Astrocyte (in vitro differentiated cells and primary cell): ENCODE data around the gene SCFD1. TPM values are rescaled to one million over a fixed set of nuclear protein-coding genes. Genes with fewer than 3 reads are reported as not detected.

Source experiments
- DNase-seq: peaks from one replicate; pipeline ENCODE4 v3.0.0-alpha.2; 2010; ENCODE audit warnings: low read depth
- FAIRE-seq: peaks from 2 replicates; lab custom pipeline; 2011; peaks lifted over from hg19 to GRCh38; lab: Jason Lieb, UNC
- H2AFZ ChIP-seq: 2 replicates; pipeline ENCODE4 v1.6.0; 2012; ENCODE audit warnings: low read depth, low read length, inconsistent platforms
- H3K27ac ChIP-seq: 2 replicates; pipeline ENCODE4 v1.5.1; 2011; ENCODE audit warnings: low read depth, low read length, inconsistent platforms
- H3K27me3 ChIP-seq: 2 replicates; pipeline ENCODE4 v1.6.0; 2011; ENCODE audit warnings: low read length, inconsistent platforms; ENCODE audit not compliant: insufficient read depth
- H3K36me3 ChIP-seq: 2 replicates; pipeline ENCODE4 v1.5.1; 2011; ENCODE audit warnings: low read length, inconsistent platforms; ENCODE audit not compliant: insufficient read depth
- H3K4me1 ChIP-seq: 2 replicates; pipeline ENCODE4 v1.5.1; 2011; ENCODE audit warnings: low read length, inconsistent platforms; ENCODE audit not compliant: insufficient read depth
- H3K4me2 ChIP-seq: 2 replicates; pipeline ENCODE4 v1.6.0; 2012; ENCODE audit warnings: low read length, inconsistent platforms
- H3K4me3 ChIP-seq: 2 replicates; pipeline ENCODE4 v1.5.1; 2011; ENCODE audit warnings: low read depth, mild to moderate bottlenecking, low read length, inconsistent platforms; ENCODE audit not compliant: insufficient read depth
- H3K79me2 ChIP-seq: 2 replicates; pipeline ENCODE4 v1.6.0; 2012; ENCODE audit warnings: mild to moderate bottlenecking, low read length, inconsistent platforms; ENCODE audit not compliant: insufficient read depth
- H3K9ac ChIP-seq: 2 replicates; pipeline ENCODE4 v1.6.0; 2012; ENCODE audit warnings: mild to moderate bottlenecking, low read length, inconsistent platforms
- H3K9me3 ChIP-seq: 2 replicates; pipeline ENCODE4 v1.5.1; 2012; ENCODE audit warnings: low read depth, mild to moderate bottlenecking, low read length, inconsistent platforms; ENCODE audit not compliant: insufficient read depth
- H4K20me1 ChIP-seq: 2 replicates; pipeline ENCODE4 v1.6.0; 2012; ENCODE audit warnings: low read length, inconsistent platforms; ENCODE audit not compliant: insufficient read depth
- H3K27ac Mint-ChIP-seq: one replicate; pipeline ENCODE4 v1.8.0; 2021; ENCODE audit warnings: mild to moderate bottlenecking, mixed read lengths; ENCODE audit not compliant: unreplicated experiment
- H3K27me3 Mint-ChIP-seq: one replicate; pipeline ENCODE4 v1.8.0; 2021; ENCODE audit warnings: low read depth, mixed read lengths; ENCODE audit not compliant: unreplicated experiment
- H3K36me3 Mint-ChIP-seq: one replicate; pipeline ENCODE4 v1.8.0; 2021; ENCODE audit warnings: low read depth, mixed read lengths; ENCODE audit not compliant: unreplicated experiment
- H3K4me1 Mint-ChIP-seq: one replicate; pipeline ENCODE4 v1.8.0; 2021; ENCODE audit warnings: low read depth, mixed read lengths; ENCODE audit not compliant: unreplicated experiment
- H3K4me3 Mint-ChIP-seq: one replicate; pipeline ENCODE4 v1.8.0; 2021; ENCODE audit warnings: mild to moderate bottlenecking, moderate library complexity, mixed read lengths; ENCODE audit not compliant: unreplicated experiment
- H3K9me3 Mint-ChIP-seq: one replicate; pipeline ENCODE4 v1.8.0; 2021; ENCODE audit warnings: mild to moderate bottlenecking, mixed read lengths; ENCODE audit not compliant: unreplicated experiment
- EZH2 ChIP-seq: IDR thresholded peaks from 2 replicates; pipeline ENCODE4 v1.6.1; 2012; ENCODE audit warnings: mild to moderate bottlenecking, low read length, inconsistent platforms; ENCODE audit not compliant: insufficient read depth
- total RNA-seq: library from RNA; stranded (reverse); gene quantifications from 2 replicates; pipeline ENCODE4 v1.2.1, GENCODE V29; 2021
- TF ChIP-seq, protein P1 (sequence below): IDR thresholded peaks from 2 replicates; pipeline ENCODE4 v1.5.1; 2011; ENCODE audit warnings: low read depth, mild to moderate bottlenecking, inconsistent platforms, low read length, moderate library complexity; ENCODE audit not compliant: insufficient read depth

SCFD1 gene
- total RNA-seq, 1 donor from 2014 or later, result 82.2 TPM

DNA sequence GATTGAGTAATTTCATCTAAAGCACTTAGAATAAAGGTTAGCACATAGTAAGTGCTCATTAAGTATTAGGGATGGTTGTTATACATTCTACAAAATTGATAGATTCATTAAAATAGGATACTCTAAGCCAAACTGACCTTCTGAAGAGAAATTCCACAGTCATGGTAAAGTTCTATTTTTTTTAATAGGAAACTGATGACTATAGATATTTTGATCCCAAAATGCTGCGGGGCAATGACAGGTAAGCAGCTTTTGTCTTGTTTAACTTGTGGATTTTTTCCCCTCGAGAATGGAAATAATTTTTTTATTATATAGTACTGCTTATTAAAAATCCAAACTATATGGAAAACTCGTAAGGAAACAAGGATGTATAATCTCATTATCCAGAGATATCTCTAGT is 97.0 kb downstream of the SCFD1 start:
- H3K27ac Mint-ChIP-seq, result no peak overlapping the region
- H3K4me3 ChIP-seq, result no peak overlapping the region
- H3K36me3 Mint-ChIP-seq, result peaks cover 6% of the 10 kb centered on the region
- H2AFZ ChIP-seq, result no peak overlapping the region
- H3K27ac ChIP-seq, result no peak overlapping the region
- H3K4me1 Mint-ChIP-seq, result no peaks in the 10 kb centered on the region
- FAIRE-seq (no peak), DNase-seq (no peak)
- TF ChIP-seq EZH2, result no peak
- TF ChIP-seq, protein P1, sequence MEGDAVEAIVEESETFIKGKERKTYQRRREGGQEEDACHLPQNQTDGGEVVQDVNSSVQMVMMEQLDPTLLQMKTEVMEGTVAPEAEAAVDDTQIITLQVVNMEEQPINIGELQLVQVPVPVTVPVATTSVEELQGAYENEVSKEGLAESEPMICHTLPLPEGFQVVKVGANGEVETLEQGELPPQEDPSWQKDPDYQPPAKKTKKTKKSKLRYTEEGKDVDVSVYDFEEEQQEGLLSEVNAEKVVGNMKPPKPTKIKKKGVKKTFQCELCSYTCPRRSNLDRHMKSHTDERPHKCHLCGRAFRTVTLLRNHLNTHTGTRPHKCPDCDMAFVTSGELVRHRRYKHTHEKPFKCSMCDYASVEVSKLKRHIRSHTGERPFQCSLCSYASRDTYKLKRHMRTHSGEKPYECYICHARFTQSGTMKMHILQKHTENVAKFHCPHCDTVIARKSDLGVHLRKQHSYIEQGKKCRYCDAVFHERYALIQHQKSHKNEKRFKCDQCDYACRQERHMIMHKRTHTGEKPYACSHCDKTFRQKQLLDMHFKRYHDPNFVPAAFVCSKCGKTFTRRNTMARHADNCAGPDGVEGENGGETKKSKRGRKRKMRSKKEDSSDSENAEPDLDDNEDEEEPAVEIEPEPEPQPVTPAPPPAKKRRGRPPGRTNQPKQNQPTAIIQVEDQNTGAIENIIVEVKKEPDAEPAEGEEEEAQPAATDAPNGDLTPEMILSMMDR, result no peak
- no peak overlapping the region for H3K9ac ChIP-seq
- no peaks in the 10 kb centered on the region for H3K4me1 ChIP-seq
- no peaks in the 10 kb centered on the region for H3K79me2 ChIP-seq
- H3K9me3 ChIP-seq, result no peaks in the 10 kb centered on the region
- peaks cover 18% of the 10 kb centered on the region for H3K36me3 ChIP-seq
- H3K4me3 Mint-ChIP-seq, result no peak overlapping the region
- H3K27me3 ChIP-seq, result no peaks in the 10 kb centered on the region
- H3K27me3 Mint-ChIP-seq, result no peaks in the 10 kb centered on the region
- no peaks in the 10 kb centered on the region for H3K9me3 Mint-ChIP-seq
- no peak overlapping the region for H3K4me2 ChIP-seq
- no peaks in the 10 kb centered on the region for H4K20me1 ChIP-seq

DNA sequence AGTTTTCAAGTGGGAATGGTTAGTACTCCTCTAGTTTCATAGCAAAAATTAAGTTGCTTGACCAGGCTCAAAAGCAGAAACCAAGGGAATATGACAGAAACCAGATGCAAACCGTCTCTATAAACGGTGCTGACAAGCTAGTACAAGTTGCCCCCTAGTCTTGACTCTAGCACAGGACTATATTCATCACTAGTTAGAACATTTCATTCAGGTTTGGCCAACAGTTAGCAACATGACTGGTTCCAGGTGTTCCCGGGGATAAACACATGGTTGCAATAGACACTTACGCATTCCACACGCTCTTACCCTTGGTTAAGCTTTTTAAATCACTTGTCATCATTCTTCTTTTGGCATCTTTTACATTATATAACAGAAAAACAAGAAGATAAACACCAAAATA is 103.6 kb downstream of the SCFD1 start:
- DNase-seq, result no peak
- no peak overlapping the region for H3K27ac ChIP-seq
- no peak overlapping the region for H3K4me3 Mint-ChIP-seq
- peaks cover 2% of the 10 kb centered on the region for H3K9me3 Mint-ChIP-seq
- TF ChIP-seq, protein P1, result no peak
- no peak for TF ChIP-seq EZH2
- H3K9me3 ChIP-seq, result no peaks in the 10 kb centered on the region
- no peak overlapping the region for H3K4me2 ChIP-seq
- H3K9ac ChIP-seq, result no peak overlapping the region
- no peak overlapping the region for H3K27ac Mint-ChIP-seq
- H3K36me3 ChIP-seq, result peaks cover 3% of the 10 kb centered on the region
- FAIRE-seq, result no peak
- no peaks in the 10 kb centered on the region for H3K4me1 ChIP-seq
- H2AFZ ChIP-seq, result no peak overlapping the region
- H3K4me1 Mint-ChIP-seq, result peaks cover 9% of the 10 kb centered on the region
- H3K4me3 ChIP-seq, result no peak overlapping the region
- H3K79me2 ChIP-seq, result peaks cover 6% of the 10 kb centered on the region
- no peaks in the 10 kb centered on the region for H3K27me3 ChIP-seq
- peaks cover 15% of the 10 kb centered on the region for H3K36me3 Mint-ChIP-seq
- H4K20me1 ChIP-seq, result peaks cover 11% of the 10 kb centered on the region
- no peaks in the 10 kb centered on the region for H3K27me3 Mint-ChIP-seq

DNA sequence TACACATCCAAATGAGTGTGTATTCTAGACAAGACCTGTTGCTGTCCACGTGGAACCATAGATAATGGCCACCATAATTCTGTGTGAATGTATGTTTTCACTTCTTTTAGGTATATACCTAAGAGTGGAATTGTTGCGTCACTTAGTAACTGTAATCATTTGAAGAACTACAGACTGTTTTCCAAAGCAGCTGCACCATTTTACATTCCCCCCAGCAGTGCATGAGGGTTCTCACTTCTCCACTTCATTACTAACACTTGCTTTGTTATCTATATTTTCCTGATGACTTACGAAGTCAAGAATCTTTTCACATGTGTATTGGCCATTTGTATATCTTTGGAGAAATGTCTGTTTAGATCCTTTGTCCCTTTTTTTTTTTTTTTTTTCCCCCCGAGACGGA is 106.4 kb downstream of the SCFD1 start:
- H3K27me3 ChIP-seq, result no peaks in the 10 kb centered on the region
- FAIRE-seq (no peak), DNase-seq (no peak)
- H4K20me1 ChIP-seq, result peaks cover 11% of the 10 kb centered on the region
- Mint-ChIP-seq H3K27me3 (no peaks in the 10 kb centered on the region), H3K4me3 (no peak overlapping the region), H3K9me3 (peaks cover 2% of the 10 kb centered on the region), H3K36me3 (peaks cover 13% of the 10 kb centered on the region), H3K4me1 (peaks cover 9% of the 10 kb centered on the region), H3K27ac (no peak overlapping the region)
- no peak overlapping the region for H3K4me3 ChIP-seq
- H3K4me2 ChIP-seq, result no peak overlapping the region
- H2AFZ ChIP-seq, result no peak overlapping the region
- no peaks in the 10 kb centered on the region for H3K9me3 ChIP-seq
- no peak overlapping the region for H3K27ac ChIP-seq
- H3K79me2 ChIP-seq, result peaks cover 6% of the 10 kb centered on the region
- TF ChIP-seq EZH2, result no peak
- TF ChIP-seq, protein P1, result no peak
- H3K9ac ChIP-seq, result no peak overlapping the region
- H3K4me1 ChIP-seq, result no peaks in the 10 kb centered on the region
- H3K36me3 ChIP-seq, result peaks cover 3% of the 10 kb centered on the region
